ENCODE data around the gene GAPT. TPM values are rescaled to one million over a fixed set of nuclear protein-coding genes. Genes with fewer than 3 reads are reported as not detected.

The GAPT gene
- total RNA-seq, 1 donor from 2014 or later, result 39.8 TPM

DNA sequence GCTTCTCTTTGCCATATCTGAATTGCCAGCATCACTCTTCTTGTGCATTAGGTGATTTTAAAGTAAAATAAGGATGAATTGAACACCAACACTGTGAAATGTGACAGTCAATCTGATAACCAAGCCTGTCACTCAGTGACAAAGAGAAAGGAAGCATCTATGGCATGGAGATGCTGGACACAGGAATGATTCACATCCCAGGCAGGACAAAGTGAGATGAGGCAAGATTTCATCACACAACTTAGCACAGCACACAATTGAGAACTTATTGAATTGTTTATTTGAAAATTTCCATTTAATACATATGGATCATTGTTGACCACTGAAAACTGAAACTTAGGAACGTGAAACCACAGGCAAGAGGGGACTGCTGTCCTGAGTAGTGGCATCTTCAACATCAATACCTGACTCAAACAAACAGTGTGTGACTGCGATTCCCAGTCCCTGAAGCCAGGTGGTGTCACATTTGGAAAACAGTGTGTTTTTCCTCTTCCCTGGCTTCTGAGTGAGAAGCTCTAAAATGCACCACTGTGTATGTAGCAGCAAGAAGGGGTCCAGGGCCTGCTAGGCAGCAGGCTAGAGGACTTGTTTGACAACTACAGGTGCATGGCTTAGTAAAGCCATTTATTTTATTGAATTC, 10.7 kb downstream of the GAPT start:
- ATAC-seq (ENCODE audit: low read depth) (no peak), DNase-seq (no peak)
- Mint-ChIP-seq H3K9me3 (peaks cover 9% of the 10 kb centered on the region), H3K36me3 (ENCODE audit: low read depth) (peaks cover 9% of the 10 kb centered on the region), H3K27me3 (no peaks in the 10 kb centered on the region), H3K4me1 (peaks cover 97% of the 10 kb centered on the region), H3K4me3 (no peak overlapping the region), H3K27ac (no peak overlapping the region)
- TF ChIP-seq, protein P1, sequence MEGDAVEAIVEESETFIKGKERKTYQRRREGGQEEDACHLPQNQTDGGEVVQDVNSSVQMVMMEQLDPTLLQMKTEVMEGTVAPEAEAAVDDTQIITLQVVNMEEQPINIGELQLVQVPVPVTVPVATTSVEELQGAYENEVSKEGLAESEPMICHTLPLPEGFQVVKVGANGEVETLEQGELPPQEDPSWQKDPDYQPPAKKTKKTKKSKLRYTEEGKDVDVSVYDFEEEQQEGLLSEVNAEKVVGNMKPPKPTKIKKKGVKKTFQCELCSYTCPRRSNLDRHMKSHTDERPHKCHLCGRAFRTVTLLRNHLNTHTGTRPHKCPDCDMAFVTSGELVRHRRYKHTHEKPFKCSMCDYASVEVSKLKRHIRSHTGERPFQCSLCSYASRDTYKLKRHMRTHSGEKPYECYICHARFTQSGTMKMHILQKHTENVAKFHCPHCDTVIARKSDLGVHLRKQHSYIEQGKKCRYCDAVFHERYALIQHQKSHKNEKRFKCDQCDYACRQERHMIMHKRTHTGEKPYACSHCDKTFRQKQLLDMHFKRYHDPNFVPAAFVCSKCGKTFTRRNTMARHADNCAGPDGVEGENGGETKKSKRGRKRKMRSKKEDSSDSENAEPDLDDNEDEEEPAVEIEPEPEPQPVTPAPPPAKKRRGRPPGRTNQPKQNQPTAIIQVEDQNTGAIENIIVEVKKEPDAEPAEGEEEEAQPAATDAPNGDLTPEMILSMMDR (IDR thresholded peaks at IDR 0.05), result no peak
- POLR2A ChIA-PET, result interaction anchor here (0.6 kb wide), 2 partner anchors 240 to 1604 kb away, joined by 5 to 6 read pairs; no protein-coding TSS in a partner anchor
- intact Hi-C loops (cut with micrococcal nuclease), result loop anchor here (10.0 kb wide), 1 partner anchor 1063 kb away; no protein-coding TSS in a partner anchor
- CTCF ChIA-PET, result no interaction called here

- Mint-ChIP-seq H3K36me3 (ENCODE audit: low read depth) (peaks cover 3% of the 10 kb centered on the region), H3K27ac (no peak overlapping the region), H3K9me3 (peaks cover 3% of the 10 kb centered on the region), H3K4me3 (no peak overlapping the region), H3K4me1 (peaks cover 96% of the 10 kb centered on the region), H3K27me3 (no peaks in the 10 kb centered on the region)
- DNase-seq, result no peak
- no peak for ATAC-seq (ENCODE audit: low read depth)
- POLR2A ChIA-PET, result no interaction called here
- intact Hi-C loops (cut with micrococcal nuclease), result loop anchor here (10.0 kb wide), 1 partner anchor 1061 kb away; no protein-coding TSS in a partner anchor
- TF ChIP-seq, protein P1 (IDR thresholded peaks at IDR 0.05), result no peak
- CTCF ChIA-PET, result interaction anchor here (0.9 kb wide), 1 partner anchor 21 kb away, joined by 3 read pairs; no protein-coding TSS in a partner anchor
These were observed 12.3 kb downstream of the GAPT start for GRCh38 chr5:58503390-58504046.

GRCh38 chr5:58504766-58505165, 13.5 kb downstream of the GAPT start:
- intact Hi-C loops (cut with micrococcal nuclease), result loop anchor here (10.0 kb wide), 1 partner anchor 1060 kb away; no protein-coding TSS in a partner anchor

DNA sequence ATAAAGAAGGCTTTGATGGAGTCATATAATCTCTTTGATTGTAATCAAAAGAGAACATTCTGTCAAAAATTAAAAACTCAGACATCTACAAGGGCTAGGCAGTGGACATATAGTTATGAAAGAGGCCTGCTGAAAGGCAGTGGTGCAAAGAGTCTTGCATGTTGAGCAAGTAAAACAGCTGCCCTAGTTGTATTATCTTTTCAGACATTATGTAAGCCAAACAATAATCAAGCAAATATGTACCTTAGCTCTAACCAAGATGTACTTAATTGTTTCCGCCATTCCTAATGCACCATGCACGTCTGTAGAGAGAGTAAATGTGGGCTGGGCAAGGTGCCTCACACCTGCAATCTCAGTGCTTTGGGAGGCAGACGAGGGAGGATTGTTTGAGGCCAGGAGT, 14.3 kb downstream of the GAPT start:
- POLR2A ChIA-PET, result interaction anchor here (0.7 to 2.5 kb wide), 4 partner anchors 9 to 77 kb away, joined by 5 to 11 read pairs (median 7); partner anchors contain the start of genes GAPT and RAB3C
- DNase-seq (no peak), ATAC-seq (ENCODE audit: low read depth) (no peak)
- CTCF ChIA-PET, result interaction anchor here (1.4 to 2.2 kb wide), 4 partner anchors 14 to 345 kb away, joined by 4 to 8 read pairs (median 4); partner anchors contain the start of gene GAPT
- Mint-ChIP-seq H3K9me3 (peaks cover 7% of the 10 kb centered on the region), H3K27me3 (no peaks in the 10 kb centered on the region), H3K4me3 (peak overlapping the region; percentile 62), H3K4me1 (peaks cover 86% of the 10 kb centered on the region), H3K36me3 (ENCODE audit: low read depth) (peaks cover 5% of the 10 kb centered on the region), H3K27ac (peak overlapping the region; percentile 78)
- intact Hi-C loops (cut with micrococcal nuclease), result loop anchor here (10.0 kb wide), 1 partner anchor 1059 kb away; no protein-coding TSS in a partner anchor
- TF ChIP-seq, protein P1 (IDR thresholded peaks at IDR 0.05), result no peak

More at GRCh38 chr5:58504766-58505165, 13.5 kb downstream of the GAPT start:
- DNase-seq (no peak), ATAC-seq (ENCODE audit: low read depth) (no peak)
- Mint-ChIP-seq H3K36me3 (ENCODE audit: low read depth) (peaks cover 4% of the 10 kb centered on the region), H3K4me1 (peaks cover 93% of the 10 kb centered on the region), H3K27me3 (no peaks in the 10 kb centered on the region), H3K27ac (peak overlapping the region; percentile 78), H3K9me3 (peaks cover 7% of the 10 kb centered on the region), H3K4me3 (peak overlapping the region; percentile 5)
- ChIA-PET POLR2A (interaction anchor here (2.2 to 2.5 kb wide), 2 partner anchors 8 to 12 kb away, joined by 5 to 11 read pairs; partner anchors contain the start of gene GAPT), CTCF (interaction anchor here (1.4 to 2.2 kb wide), 2 partner anchors 13 to 27 kb away, joined by 4 to 8 read pairs; partner anchors contain the start of gene GAPT)
- TF ChIP-seq, protein P1 (IDR thresholded peaks at IDR 0.05), result no peak

Measured in activated B cell treated with CpG ODN at 0.5 μM for 24 hours (primary cell).